ENCODE measurements around the gene MYOZ2.

DNA sequence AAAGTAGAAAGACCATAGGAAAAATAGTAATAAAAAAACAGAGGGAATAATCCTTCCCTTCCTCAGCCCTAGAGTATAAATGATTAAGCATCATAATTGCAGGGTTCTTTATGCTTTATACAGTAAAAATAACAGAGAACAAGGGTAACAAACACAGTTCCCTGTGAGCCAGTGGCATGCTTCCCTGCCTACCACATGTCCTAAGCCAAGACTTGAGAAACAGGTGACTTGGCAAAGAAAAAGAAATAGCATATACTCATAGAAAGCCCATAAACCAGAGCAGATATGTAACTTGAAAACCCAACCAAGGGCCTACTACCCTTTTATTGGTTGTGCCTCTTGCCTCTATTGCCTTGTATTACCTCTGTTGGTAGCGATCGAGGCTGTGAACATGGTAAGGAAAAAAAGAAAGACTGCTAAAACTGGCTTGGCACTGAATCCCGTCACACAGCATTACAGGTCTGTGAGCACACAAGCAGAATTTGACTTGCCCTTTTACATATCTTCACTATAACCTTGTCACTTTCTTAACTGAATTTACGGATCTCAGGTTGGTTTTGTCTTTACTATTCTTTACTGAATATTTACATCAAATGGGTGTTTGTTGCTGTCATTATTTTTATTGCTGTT, 30.9 kb upstream of the MYOZ2 start:
- TF ChIP-seq, protein P1, sequence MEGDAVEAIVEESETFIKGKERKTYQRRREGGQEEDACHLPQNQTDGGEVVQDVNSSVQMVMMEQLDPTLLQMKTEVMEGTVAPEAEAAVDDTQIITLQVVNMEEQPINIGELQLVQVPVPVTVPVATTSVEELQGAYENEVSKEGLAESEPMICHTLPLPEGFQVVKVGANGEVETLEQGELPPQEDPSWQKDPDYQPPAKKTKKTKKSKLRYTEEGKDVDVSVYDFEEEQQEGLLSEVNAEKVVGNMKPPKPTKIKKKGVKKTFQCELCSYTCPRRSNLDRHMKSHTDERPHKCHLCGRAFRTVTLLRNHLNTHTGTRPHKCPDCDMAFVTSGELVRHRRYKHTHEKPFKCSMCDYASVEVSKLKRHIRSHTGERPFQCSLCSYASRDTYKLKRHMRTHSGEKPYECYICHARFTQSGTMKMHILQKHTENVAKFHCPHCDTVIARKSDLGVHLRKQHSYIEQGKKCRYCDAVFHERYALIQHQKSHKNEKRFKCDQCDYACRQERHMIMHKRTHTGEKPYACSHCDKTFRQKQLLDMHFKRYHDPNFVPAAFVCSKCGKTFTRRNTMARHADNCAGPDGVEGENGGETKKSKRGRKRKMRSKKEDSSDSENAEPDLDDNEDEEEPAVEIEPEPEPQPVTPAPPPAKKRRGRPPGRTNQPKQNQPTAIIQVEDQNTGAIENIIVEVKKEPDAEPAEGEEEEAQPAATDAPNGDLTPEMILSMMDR (IDR thresholded peaks at IDR 0.05; ENCODE audit: low read length) = no peak
- TF ChIP-seq EZH2 (IDR thresholded peaks at IDR 0.05; ENCODE audit: borderline replicate concordance, low read length) = no peak

All from OCI-LY1 (cell line).